HUDEP-2 (cell line): ENCODE data around the gene ARF3.

Experiments used
- DNase-seq, 76 experiments: peaks; one replicate each; lab custom pipeline; 2025; ENCODE audit not compliant: unreplicated experiment in 76 of 76; lab: John Stamatoyannopoulos, UW

The ARF3 gene

GRCh38 chr12:48968467-48968866 is 11.2 kb upstream of the ARF3 start:
- DNase-seq, result no peak

DNA sequence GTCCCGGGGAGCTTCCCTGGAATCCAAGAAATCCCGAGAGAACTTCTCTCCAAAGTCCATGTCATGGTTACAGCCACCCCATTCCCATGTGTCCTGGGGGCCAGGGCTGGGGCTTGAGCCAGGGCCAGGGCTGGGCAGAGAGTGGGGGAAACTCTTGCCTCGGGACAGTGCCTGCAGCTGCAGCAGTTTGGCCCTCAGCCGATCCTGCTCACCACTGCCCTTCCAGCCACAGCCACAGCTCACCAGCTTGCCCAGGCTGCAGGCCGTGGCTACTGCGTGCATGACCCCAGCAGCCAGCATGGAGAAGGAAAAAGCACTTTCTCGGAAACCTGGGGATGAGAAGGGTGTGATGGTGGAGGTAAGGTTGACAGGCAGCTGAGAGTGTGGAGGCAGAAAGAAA is 10.7 kb upstream of the ARF3 start:
- DNase-seq, result no peak

- DNase-seq, result peak in 1 of 76 experiments; percentile 34
These were observed 9.0 kb upstream of the ARF3 start for GRCh38 chr12:48966177-48966895.

GRCh38 chr12:48965298-48965838 is 8.1 kb upstream of the ARF3 start:
- no peak for DNase-seq

- DNase-seq, result no peak
These were observed 4.5 kb upstream of the ARF3 start for GRCh38 chr12:48961801-48962200.

- no peak for DNase-seq
These were observed 4.0 kb upstream of the ARF3 start for GRCh38 chr12:48961331-48961730.

- no peak for DNase-seq
These were observed 3.5 kb upstream of the ARF3 start for GRCh38 chr12:48960834-48961233.

DNA sequence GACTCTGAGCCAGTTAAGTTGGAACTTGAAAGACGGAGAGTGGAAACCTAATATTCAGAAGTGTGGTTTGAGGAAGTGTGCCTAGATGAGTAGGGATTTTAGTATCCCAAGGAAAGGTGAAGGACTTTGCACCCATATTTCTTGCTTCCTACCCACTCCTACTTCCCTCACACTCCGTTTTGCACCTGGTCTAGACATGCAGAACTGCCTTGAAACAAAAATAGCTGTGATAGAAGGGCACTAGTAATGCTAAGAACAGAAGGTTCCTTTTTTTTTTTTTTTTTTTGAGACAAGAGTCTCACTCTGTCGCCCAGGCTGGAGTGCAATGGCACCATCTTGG is 732 bp upstream of the ARF3 start:
- DNase-seq, result no peak

DNA sequence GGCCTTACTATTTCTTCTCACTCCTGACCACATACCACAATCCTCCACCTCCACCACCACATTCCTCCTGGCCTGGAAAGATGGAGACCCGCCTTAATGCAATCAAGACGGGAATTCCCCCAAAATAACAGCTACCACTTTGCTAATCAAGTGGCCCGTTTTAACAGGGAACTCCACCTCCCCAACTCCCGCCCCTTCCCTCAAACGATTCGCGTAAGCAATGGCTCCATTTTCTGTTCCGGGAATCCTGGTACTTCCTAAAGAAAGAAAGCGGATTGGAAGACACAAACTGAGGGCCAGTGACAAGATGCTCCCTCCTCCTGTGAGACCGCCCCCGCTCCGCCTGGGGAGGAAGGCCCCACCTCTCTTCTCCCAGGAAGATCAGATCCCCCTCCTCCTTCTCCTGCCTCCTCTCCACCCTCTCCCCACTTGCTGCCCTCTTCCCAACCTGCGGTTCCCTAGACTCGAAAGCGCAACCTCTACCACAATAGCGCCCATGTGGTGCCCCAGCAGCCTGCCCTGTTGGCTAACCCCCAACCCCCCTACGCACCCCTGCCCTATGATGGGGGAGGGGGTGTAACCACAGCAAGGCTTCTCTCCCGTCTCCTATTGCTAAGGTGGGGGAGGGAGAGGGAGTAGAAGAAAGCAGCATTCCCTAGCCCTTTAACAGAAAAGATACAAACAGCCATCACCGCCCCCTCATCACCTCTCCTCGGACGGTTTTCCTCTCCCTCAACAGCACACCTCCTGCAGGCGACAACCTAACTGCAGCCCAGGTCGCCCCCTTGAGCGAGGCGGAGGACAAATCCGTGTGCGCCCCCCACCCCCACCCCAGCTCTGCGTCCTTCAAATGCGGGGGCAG is 777 bp downstream of the ARF3 start:
- peak in 11 of 76 experiments; percentile 16 to 45 (median 28) for DNase-seq

DNA sequence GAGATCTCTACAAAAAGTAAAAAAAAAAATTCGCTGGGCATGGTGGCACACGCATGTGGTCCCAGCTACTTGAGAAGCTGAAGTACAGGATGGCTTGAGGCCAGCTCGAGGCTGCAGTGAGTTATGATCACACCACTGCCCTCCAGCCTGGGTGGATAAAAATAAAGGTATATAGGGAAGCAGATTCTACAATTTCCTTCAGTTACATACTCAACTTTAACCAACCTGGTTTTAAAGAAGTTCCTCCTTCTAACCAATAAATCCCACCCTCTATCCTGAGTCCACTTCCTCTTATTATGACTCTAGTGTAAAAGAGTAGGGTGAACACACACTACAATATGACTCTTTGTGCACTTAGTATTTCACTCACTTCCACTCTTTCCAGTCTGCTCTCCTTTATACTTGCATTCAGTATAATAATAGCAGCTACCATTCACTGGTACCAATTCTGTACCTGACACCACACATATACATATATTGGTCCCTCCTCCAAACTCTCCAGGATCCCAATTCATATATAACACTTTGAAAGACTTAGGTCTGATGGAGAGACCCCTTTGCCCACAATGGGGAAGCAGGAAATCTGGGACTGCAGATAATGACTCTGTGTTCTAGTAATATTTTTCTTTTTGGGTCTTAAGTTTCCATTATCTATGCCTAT is 2.3 kb downstream of the ARF3 start:
- DNase-seq, result no peak

GRCh38 chr12:48954061-48954460 is 3.2 kb downstream of the ARF3 start:
- no peak for DNase-seq

- DNase-seq, result no peak
These were observed 4.6 kb downstream of the ARF3 start for GRCh38 chr12:48952691-48953090.

DNA sequence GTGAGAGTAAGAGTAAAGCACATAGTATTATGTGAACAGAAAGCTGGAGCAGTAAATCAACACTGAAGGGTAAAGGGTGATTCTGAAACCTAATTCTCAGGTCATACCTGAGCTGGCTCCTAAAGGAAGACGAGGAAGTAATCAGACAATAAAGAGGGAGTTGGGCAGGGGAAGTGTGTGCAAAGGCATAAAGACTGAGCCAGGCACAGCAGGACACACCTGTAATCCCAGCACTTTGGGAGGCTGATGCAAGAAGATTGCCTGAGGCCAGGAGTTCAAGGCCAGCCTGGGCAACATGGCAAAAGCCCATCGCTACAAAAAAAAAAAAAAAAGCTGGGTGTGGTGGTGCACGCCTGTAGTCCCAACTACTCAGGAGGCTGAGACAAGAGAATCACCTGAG is 9.6 kb downstream of the ARF3 start:
- DNase-seq, result no peak

DNA sequence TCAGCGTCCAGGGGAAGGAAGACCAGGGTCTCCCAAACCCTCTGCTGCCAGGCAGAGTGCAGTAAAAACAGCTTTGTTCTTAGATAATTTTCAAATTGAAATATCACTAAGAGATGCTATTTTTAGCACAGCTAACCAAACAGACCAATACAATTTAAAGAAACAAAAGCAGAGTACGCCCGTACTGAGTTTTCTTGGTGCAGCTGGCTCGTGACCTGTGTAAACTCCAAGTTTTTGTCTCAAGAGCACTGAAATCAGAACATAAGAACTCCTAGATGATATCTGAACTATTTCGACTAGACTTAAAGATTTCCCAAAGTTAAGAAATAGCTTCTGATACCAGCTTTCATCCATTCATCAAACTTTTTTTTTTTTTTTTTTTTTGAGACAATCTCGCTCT is 10.3 kb downstream of the ARF3 start:
- no peak for DNase-seq

DNA sequence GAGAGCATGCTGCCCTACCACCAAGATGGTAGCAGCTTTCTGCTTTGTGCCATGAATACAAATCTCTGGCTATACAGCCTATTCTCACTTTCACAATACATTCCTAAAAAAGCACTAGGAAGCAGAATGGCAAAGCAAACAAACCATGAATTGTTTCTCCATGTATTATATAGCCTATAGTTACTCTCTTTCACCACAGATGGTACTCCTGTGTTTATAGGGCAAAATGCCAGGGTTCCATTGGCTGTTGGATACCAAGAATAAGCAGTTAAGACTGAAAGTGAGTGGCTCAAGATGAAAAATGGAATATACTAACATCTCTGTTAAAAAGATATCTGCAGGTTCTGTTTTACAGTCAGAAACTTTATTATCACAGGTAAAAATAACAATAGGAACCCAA is 11.1 kb downstream of the ARF3 start:
- no peak for DNase-seq

GRCh38 chr12:48943221-48943620 is 14.1 kb downstream of the ARF3 start:
- DNase-seq, result no peak

GRCh38 chr12:48940181-48940580 is 17.1 kb downstream of the ARF3 start:
- DNase-seq, result no peak

DNA sequence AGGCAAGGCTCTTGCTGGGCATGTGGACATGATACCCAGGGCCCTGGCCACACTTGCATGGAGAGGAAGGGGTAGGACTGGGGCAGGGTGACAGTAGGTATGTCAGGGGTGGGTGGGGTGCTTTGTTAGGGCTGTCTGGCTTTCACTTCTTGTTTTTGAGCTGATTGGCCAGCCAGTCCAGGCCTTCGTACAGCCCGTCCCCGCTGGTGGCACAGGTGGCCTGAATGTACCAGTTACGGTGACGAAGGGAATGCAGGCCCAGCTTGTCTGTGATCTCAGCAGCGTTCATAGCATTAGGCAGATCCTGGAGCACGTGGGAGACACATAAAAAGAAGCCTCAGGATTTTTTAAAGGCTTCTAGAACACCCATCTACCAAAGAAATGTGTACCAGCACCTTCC is 18.5 kb downstream of the ARF3 start:
- DNase-seq, result no peak

DNA sequence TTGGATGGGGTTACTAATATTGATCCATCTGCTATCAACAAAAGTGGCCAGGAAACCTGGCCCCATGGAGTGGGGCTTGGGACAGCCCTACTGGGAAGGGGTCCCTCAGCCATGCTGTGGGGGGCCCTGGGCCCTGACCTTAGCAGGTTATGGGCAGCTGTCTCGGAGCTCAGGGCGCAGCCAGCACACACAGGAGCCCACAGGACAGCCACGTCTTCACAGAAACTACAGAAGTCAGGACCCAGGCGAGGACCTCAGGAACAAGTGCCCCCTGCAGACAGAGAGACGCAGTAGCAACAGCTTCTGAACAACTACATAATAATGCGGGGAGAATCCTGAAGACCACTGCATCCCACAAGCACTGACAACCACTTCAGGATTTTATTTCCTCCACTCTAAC is 20.1 kb downstream of the ARF3 start:
- no peak for DNase-seq

GRCh38 chr12:48936379-48936979 is 20.8 kb downstream of the ARF3 start:
- peak in 60 of 76 experiments; percentile 7 to 72 (median 46) for DNase-seq

DNA sequence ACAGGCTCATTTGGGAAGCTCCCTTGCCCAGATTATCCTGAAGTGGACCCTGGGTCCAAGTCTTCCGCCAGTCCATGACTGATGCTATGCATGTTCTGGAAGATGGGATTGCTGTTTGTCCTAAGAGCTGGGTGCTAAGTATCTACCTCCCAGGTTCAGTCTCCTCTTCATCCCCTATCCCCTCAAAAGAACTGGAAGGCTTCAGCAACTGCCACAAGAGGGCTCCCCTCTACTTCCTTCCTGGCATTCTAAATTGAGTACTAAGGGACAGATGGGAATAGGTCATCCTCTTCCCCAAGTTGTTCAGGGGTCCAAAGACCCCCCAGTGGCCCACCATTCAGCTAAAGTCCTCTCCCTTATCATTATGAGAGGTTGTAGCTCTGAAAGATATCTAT is 23.0 kb downstream of the ARF3 start:
- peak in 6 of 76 experiments; percentile 1 to 19 (median 12) for DNase-seq
